ENCODE results near the gene RASA4.
"Not testable (repeated sequence)": the region's sequence is repeated elsewhere in the genome, so short reads cannot be mapped to it uniquely, and the experiment has no call there.

RASA4 gene

DNA sequence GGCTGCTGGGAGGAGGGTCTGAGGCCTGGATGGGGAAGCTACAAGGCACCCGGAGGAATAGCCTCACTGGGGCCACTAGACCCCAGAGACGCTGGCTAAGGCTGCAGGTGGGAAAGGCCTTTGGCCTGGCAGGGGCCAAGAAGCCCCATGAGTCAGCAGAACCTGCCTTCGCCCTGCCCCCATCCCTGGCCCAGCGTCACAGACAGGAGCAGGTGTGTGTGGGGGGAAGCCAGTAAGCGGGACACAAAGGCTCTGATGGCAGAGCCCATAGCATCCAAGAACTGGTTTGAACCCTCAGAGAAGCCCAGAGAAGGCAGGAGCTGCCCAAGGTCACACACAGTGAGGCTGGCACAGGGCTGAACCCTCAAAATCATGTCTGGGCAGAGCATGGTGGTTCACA lies 9.7 kb downstream of the RASA4 start:
- not testable (repeated sequence) for DNase-seq (ENCODE audit: low read depth in 3 of 3, low spot score in 1 of 3)

DNA sequence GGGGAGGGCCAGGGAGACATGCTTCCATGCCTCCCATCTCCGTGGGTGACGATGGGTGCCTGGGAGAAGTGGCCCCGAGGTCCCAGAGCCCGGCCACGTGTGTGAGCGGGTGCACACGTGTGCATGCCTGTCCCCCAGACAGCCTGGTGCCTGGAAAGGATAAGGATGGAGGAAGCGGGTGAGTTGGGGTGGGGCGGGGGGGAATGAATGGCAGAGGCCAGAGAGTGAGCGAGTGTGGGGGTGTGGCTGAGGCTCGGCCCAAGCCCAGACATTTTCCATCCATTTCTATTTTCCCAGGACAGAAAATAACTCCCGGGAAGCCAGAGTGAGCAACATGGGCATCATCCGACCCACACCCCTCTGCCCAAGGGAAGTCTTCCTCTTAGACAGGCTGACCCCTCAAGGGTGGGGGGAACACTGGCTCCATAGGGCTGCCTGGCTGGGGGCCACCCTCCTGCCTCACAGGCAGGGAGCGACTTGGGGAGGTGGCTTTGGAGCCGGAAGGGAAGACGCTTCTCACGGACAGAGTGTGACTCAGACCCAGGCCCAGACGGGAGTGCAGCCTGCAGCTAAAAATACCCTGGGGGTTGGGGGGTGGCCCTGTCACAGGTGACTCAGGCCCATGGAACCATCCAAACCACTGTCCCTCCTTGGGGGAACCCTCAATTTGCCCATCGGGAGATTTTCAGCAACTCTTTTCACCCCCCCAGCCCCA lies 12.0 kb downstream of the RASA4 start:
- DNase-seq (ENCODE audit: low read depth in 3 of 3, low spot score in 1 of 3) = not testable (repeated sequence)

DNA sequence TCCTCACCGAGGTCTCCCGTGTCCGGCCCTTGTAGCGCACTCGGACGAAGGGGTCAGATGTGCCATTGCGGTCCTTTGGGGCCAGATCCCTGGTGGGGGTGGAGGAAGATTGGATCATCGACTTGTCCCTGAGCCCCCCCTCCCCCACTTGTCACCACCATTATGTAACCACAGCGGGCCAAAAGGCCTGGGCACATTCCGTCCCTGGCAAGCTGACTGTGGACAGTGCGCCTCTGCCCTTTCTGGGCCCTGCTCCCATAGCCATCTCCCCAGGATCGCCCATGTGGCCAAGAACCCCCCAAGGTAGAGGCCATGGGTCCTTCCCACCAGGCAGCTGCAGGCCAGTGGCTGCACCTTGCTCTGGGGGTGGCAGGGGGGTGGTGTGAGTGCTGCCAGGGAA lies 14.2 kb downstream of the RASA4 start:
- not testable (repeated sequence) for DNase-seq (ENCODE audit: low read depth in 3 of 3, low spot score in 1 of 3)

DNA sequence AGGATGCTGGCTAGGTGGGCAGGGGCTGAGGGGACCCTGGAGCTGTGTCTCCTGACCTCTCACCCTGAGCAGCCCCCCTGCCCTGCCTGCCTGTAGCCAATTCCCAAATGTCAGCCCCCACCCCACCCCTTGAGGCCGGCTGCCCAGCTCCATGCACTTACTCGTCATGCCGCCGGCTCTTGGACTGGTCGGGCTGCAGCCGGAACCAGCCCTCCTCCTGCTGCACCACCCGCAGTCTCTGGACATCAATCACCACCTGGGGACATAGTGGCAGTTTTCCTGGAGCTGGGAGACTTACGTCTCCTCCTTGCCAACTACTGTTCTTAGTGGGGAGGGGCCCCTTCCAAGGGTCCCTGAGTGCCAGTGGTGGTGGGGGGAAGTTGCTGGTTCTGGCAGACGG lies 16.9 kb downstream of the RASA4 start:
- DNase-seq (ENCODE audit: low read depth in 3 of 3, low spot score in 1 of 3) = not testable (repeated sequence)

DNA sequence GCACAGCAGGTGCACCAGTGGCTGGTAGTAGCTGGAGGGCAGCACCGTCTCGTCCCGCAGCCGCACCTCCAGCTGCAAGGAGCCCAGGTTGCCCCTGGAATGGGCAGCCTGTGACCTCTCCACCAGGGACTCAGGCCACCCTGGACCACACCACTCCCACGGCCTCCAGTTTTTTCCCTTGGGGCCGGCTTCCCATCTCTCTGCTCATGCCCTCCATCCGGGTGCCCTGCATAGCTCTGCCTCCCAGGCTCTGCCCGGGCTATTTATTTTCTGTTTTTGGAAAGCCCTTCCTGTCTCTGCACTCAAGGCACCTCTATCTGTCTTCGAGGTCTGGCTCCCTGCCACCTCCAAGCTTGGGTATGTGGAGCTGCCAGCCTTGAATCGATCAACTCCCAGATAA lies 20.5 kb downstream of the RASA4 start:
- DNase-seq (ENCODE audit: low read depth in 3 of 3, low spot score in 1 of 3) = not testable (repeated sequence)

DNA sequence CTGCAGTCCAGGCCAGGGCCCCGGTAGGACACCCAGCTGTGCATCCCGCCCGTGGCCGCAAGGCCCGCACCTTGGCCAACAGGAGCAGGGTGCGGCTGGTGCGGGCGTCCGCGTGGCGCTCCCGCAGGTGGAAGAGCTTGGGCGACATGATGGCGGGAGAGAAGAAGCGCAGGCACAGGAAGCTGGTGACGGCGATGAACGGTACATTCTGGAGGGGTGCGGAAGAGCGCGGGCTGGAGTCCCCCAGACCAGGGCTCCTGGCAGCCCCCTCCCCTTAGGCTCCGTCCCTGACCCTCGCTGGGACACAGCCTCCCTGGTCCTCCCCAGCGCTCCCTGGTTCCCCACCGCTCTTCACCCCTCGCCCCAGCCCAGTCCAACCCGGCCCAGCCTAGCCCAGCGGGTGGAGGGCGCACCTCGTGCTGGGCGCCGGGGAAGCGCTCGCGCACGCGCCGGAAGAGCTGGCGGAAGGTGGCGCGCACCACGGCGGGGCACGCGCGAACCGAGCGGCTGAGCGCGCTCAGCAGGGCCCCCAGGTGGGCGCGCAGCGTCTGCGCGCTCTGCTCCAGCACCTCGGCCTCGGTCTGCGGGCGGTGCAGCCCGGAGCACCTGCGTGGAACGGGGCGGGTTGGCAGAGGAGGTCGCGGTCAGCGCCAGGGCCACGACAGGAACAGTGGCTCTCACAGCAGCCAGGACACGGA lies 22.8 kb downstream of the RASA4 start:
- not testable (repeated sequence) for DNase-seq (ENCODE audit: low read depth in 3 of 3, low spot score in 1 of 3)

DNA sequence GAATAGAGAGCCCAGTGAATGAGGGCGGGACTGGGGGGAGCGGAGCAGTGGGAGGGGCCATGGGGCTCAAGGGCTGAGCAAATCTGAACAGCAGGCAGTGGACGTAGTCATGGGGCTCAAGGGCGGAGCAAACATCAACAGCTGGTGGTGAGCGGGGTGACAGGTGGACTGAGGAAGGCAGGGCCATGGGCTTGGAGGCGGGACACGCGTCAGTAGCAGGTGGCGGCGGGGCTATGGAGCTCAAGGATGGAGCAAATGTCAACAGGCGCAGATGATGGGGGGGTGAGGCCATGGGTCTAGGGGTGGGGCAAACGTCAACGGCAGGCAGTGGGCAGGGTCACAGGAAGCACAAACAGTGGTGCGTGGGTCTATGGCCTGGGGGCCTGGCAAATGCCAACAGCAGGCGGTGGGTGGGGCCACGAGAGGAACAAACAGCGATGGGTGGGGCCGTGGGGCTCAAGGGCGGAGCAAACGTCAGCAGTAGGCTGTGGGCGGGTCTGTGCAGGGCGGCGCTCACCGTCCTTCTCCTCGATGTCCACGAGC lies 24.0 kb downstream of the RASA4 start:
- DNase-seq (ENCODE audit: low read depth in 3 of 3, low spot score in 1 of 3) = not testable (repeated sequence)

DNA sequence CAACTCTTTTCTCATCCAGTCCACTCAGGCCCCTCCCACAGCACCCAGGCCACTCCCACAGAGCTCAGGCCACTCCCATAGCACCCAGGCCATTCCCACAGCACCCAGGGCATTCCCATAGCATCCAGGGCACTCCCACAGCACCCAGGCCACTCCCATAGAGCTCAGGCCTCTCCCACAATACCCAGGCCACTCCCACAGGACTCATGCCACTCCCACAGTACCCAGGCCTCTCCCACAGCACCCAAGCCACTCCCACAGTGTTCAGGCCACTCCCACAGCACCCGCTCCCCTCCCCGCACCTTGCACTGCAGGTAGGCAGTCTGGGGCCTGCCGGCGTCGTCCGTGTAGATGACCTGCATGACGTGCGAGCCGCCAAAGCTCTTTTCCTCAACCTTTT lies 26.7 kb downstream of the RASA4 start:
- DNase-seq (ENCODE audit: low read depth in 3 of 3, low spot score in 1 of 3) = not testable (repeated sequence)

DNA sequence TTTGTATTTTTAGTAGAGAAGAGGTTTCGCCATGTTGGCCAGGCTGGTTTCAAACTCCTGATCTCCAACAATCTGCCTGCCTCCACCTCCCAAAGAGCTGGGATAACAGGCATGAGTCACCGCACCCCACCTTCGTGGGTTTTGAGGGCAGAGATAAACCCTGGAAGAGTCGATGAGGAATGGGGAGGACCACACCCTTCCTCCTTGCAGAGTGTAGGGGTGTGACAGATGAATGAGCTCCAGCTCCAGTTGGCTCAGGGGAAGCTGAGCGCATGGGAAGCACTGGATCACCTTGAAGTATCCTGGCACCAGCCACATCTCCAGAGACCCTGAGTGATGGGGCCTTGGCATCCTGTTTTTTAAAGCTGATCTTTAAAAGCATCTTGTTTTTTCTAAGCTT lies 33.1 kb downstream of the RASA4 start:
- DNase-seq (ENCODE audit: low read depth in 3 of 3, low spot score in 1 of 3) = not testable (repeated sequence)

DNA sequence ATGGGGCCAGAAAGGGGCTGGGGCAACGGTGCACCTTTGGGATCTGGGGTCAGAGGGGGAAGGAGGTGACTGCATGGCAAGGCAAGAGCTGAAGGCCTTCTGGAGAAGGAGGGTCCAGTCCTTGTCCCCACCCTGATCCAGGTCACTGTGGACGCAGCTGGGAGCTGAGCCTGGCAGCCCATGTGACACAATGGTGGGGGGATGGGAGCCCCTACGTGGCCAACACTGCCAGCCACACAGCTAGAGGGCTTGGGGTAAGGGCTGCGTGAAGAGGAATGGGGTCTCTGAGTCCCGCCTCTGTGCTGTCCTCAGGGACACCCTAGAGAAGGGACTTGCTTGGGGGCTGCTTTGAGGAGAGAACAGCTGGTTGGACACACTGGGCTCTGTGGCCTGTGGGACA lies 34.8 kb downstream of the RASA4 start:
- DNase-seq (ENCODE audit: low read depth in 3 of 3, low spot score in 1 of 3) = not testable (repeated sequence)

DNA sequence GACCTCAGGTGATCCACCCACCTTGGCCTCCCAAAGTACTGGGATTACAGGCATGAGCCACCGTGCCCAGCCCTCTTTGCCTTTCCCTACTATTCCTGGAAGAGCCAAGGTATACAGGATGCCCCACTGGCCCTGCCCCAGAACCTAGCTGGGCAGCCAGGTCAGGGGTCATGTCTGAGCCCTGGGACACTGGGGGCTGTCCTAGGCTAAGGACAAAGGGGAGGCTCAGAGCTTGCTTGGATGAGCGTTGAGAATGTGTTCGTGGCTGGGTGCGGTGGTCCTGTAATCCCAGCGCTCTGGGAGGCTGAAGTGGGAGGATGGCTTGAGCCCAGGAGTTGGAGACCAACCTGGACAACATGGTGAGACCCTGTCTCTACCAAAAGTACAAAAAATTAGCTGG lies 38.1 kb downstream of the RASA4 start:
- not testable (repeated sequence) for DNase-seq (ENCODE audit: low read depth in 3 of 3, low spot score in 1 of 3)

DNA sequence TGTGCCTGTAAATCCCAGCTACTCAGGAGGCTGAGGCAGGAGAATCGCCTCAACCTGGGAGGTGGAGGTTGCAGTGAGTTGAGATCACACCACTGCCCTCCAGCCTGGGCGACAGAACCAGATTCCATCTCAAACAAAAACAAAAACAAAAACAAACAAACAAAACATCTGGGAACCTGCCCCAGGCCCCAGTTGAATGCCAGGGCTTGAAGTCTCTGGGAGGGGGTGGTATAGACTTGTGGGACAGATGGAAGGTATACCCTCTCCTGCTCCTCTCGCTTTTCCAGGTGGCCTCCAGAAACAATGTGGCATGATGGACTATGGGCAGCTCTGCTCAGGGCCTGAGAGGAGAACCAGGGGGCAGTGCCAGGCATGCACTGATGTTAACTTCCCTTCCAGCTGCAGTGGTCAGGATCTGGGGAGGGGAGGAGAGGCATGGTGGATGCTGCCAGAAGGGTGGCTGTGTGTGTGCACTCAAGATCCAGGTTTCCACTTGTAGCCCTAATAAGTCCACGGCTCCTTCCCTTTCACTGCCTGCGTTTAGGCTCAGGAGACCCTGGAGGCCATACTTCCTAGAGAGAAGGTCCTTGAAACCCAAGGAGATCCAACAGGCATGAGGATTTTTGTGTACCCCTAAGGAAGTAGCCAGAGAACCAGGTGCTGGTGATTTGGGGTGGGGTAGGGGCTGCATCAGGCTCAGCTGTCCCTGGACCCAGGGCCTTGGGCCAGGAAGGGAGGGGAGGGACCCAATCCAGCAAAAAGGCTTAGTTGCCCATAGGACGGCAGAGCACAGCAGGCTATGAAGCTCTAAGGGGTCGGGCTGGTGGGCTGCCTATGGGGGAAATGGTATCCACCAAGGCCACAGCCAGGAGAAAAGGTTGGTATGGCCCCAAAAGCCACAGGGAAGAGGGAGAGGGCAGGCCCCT lies 39.0 kb downstream of the RASA4 start:
- DNase-seq (ENCODE audit: low read depth in 3 of 3, low spot score in 1 of 3) = not testable (repeated sequence)

DNA sequence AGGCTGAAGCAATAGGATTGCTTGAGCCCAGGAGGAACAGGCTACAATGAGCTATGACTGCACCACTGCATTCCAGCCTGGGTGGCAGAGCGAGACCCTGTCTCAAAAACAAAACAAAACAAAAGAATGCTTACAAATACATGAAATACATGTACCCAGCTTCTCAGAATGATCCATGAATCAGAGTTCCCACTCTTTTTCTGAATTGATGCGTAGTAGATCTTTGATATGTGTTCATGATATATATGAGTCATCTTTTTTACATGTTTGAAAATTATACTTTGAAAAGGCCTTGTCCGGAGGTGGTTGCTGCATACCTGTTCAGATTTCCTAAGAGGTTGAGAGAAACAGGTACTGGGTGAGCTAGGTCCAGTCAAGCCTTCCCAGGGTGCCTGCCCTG lies 40.2 kb downstream of the RASA4 start:
- DNase-seq (ENCODE audit: low read depth in 3 of 3, low spot score in 1 of 3) = not testable (repeated sequence)

DNA sequence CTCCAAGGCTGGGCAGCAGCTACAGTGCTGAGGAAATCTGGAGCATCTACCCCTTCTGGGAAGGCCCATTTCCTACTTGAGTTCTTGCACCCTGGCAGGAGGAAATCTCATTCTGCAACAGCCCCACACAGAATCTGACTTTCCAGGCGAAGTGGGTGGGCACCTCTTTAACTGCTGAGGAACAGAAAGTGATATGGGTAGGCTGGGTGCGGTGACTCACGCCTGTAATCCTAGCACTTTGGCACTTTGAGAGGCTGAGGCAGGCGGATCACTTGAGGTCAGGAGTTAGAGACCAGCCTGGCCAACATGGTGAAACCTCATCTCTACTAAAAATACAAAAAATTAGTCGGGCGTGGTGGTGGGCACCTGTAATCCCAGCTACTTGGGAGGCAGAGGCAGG lies 41.9 kb downstream of the RASA4 start:
- not testable (repeated sequence) for DNase-seq (ENCODE audit: low read depth in 3 of 3, low spot score in 1 of 3)

DNA sequence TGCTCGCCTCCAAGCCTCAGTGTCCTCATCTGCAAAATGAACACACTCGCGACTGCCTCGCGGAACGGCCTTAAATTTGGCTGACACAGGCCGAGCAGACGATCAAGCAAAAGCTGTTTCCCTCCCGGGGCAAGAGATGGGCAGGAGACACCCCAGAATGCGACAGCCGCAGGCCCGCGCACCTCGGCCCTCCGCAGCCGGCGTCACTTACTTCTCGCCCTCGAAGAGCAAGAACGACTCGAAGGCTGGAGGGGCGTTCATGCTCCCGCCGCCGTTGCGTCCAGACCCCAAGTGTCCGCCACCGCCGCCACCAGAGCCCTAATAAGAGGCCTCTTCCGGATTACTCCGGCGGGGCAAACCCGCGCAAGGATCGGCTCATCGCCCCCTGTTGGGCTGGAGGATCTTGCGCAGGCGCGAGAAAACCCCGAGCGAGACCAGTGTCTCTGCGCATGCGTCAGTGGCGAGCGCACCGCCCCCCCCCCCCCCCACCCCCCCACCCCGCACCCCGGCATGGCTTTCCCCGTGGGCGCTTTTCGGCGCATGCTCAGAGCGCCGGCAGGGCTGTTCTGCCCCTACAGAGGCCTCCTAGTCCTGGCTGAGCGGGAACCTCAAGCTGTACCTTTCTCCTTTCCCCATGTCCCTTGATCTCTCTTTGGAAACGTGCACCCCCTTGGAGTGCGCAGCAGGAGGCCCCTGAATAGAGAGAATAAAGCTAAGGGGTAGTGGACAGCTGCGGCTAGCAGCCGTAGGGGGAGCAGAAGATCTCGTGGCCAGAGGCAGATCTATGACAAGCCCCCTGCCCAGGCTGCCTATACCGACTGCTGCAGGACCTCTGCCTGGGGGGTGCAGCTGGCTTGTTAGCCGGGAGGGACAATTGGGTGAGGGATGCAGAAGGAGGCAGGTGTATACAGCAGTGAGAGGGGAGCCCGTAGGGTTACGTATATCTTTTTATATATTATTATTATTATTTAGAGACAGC lies 44.0 kb downstream of the RASA4 start, which contains the start of gene POLR2J3:
TSS of gene POLR2J3 (minus strand) at position 323 of the 979 bp plus-strand sequence. CDS start at position 261, 62 bp downstream.
- DNase-seq (ENCODE audit: low read depth in 3 of 3, low spot score in 1 of 3) = peak; percentile 94 to 100 (median 95)

DNA sequence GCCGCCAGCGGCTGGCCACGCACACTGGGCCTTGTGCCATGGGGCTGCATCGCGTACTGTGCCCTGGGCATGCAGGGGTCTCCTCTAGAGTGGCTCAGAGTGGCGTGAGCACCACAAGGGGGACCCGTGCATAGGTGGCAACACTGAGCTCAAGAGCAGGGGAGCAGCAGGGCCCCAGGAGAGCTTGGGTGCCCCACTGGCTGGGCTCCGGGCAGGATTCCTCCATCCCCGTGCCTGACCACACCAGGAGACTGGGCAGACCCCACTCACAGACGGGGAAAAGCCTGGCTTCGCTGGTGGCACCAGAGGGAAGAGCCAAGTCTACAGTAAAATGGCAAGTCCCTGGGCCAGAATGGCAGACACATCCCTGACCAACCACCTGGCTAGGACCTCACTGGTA lies 47.9 kb downstream of the RASA4 start:
- DNase-seq (ENCODE audit: low read depth in 3 of 3, low spot score in 1 of 3) = not testable (repeated sequence)

DNA sequence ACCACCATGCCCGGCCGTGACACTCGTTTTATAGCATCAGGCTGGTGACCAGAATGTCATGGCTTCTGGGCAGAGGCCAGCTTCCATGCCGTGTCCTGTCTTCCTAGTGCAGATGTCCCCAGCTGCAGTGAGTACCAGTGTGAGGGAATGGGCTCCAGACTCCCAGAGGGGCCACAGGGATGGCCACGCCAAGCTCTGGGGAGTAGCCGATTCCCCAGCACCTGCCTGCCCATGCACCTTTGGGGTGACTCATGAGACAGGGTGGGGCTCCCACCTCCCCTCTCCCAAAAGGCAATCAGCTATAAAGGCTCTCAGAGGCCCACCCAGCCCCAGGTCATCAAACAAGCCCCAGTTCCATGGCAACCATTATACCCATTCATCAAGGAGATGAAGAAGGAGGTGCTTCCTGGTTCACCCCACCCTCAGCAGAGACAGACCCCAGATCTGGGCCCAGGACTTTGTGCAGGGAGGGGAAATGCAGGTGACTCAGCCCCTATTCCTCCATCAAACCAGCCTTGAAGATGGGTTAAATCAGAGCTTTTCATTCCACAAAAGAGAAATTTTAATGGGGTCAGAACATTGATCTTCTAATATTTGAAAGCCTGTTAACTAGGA lies 65.6 kb downstream of the RASA4 start, which contains the start of gene SPDYE2:
TSS of gene SPDYE2 (plus strand) at position 419 of the 615 bp plus-strand sequence. CDS start 2,030 bp downstream, outside the sequence.
- DNase-seq (ENCODE audit: low read depth in 3 of 3, low spot score in 1 of 3) = not testable (repeated sequence)

DNA sequence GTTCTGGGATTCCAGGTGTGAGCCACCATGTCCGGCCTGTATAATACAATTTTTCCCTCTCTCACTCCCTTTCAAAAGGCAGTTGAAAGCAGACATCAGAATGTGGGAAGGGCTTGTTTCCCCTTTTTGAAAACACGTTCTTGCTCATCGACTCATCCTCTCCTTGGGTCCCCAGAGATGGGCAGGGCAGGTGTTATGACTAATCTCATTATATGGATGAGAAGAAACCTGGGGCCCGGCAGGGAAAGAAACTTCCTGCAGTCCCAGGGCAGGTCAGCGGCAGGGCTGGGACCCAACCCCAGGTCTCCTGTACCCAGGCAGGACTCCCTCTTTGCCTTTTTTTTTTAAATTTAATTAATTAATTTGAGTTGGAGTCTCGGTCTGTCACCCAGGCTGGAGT lies 70.2 kb downstream of the RASA4 start:
- not testable (repeated sequence) for DNase-seq (ENCODE audit: low read depth in 3 of 3, low spot score in 1 of 3)

DNA sequence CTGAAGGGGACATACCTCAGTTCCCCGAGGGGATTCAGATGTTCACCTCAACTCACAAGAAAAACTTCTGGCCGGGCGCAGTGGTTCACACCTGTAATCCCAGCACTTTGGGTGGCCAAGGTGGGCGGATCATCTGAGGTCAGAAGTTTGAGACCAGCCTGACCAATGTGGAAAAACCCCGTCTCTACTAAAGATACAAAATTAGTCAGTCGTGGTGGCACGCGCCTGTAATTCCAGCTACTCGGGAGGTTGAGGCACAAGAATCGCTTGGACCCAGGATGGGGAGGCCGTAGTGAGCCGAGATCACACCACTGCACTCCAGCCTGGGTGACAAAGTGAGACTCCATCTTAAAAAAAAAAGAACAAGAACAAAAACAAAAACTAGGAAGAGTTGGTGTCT lies 71.3 kb downstream of the RASA4 start:
- not testable (repeated sequence) for DNase-seq (ENCODE audit: low read depth in 3 of 3, low spot score in 1 of 3)
